GM19452 (cell line): Measurements from ENCODE around the gene R3HDM2.

ENCODE experiments used
- ATAC-seq: cut with Tn5 transposase; IDR thresholded peaks from one replicate; pipeline ENCODE4 v1.9.1; 2021; ENCODE audit not compliant: unreplicated experiment

R3HDM2 gene

GRCh38 chr12:57273516-57273915 is 157.3 kb downstream of the R3HDM2 start:
- ATAC-seq = no peak

DNA sequence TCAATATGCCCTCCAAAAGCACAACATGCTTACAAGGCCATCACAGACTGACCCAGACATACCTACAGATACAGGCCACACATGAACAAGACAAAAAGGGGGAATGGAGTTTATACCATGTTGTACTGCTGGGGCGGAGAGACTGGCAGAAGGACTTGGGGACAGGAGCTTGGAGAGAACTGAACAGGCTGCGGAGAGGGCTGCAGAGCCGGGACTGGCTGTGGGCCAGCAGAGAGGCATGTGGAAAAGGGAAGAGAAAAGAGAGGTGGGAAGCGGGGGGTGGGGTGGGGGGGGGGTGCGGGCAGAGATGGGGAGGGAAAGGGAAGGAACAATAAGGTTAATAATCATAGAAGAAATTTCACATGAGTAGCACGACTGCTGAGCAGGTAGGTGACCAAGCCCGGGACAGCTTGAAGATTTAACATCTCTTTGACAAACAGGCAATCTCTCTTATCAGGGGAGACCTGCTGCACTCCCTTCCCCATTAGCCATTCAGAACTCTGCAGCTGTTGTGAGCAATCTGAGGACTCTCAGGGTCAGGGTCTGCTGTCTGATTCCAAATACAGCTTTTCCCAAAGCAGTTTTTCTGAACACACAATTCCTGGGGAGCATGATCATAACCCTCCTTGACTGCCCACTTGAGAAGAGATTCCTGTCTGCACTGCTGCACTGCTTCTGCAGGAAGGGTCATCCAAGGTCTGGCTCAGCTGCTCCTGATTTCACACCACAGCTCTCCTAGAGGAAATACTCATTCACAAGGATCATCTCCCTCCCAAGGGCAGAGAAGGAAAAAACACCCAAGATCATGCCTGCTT is 158.3 kb downstream of the R3HDM2 start:
- ATAC-seq = no peak

DNA sequence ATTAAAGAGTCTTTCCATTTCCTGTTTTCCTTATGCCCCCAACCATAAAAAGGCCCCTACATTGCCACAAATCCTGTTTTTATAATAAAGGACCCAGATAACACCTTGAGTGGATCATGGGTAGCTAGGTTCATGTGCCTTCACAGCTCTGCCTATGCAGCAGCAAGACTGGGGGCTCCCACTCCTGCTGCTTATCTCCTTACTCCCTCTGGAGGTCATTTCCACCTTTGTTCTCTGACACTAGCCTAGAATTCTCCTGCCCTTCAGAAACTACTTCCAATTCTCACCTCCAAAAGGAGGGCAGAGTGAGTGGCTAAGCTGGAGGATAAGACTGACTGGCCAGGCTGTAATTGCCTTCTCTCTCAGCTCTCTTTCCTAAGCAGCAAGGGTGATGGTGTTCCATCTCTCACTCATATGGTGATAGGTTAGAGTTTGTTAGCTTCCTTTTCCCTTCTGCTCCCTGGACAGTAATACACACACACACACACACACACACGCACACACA is 159.8 kb downstream of the R3HDM2 start:
- no peak for ATAC-seq

DNA sequence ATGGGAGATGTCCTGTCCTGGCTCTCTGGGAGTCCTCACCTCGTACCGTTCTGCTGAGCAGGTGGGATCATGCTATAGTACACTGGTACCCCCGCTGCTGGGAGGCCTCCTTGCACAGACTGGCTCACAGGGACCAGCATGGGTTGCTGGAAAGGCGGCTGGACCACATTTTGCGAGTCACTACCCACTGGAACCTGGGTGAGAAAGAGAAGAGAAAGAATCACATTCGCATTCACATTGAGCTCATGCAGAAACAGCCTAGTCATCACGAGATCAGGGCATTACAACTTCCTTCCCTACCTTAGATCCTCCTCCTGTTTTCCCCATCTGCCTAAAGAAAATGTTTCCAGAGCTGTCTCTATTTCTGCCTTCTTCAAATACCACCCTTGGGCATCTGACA is 162.6 kb downstream of the R3HDM2 start:
- no peak for ATAC-seq

DNA sequence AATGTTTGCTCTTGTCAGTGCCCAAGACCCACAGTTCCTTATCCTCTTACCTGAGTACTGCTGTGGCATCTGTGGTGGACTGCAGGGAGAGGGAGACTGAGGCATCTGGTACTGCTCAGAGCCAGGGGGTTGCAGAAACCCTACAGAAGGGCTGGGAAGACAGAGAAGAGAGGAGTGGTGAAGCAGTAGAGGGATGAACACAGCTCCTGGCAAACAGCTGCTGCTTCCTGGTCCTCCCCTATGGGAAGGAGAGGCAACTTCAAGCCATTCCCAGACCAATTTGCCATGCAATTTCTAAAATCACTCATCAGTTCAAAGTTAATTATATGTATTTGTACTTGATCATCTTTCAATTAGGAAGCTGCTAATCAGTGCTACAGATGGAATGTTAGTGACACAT is 164.2 kb downstream of the R3HDM2 start:
- ATAC-seq = no peak

DNA sequence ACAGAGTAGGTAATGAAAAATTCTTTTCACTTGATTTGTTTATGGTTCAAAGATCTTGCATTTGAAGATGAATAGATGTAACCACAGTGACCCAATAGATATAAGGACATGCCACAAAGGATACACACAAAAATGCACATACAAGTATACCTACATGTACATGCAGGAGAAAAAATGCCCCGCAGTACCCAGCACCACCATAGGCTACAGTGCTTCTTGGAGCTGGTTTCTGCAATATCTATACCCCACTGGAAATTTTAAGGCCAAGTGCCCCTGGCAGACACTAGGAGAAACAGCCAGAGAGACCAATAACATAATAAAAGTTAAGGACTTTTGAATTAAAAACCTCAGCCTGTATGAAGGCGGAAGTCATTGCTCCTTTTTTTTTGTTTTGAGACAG is 167.7 kb downstream of the R3HDM2 start:
- no peak for ATAC-seq

- no peak for ATAC-seq
Measured at GRCh38 chr12:57262126-57262822, 168.6 kb downstream of the R3HDM2 start.

DNA sequence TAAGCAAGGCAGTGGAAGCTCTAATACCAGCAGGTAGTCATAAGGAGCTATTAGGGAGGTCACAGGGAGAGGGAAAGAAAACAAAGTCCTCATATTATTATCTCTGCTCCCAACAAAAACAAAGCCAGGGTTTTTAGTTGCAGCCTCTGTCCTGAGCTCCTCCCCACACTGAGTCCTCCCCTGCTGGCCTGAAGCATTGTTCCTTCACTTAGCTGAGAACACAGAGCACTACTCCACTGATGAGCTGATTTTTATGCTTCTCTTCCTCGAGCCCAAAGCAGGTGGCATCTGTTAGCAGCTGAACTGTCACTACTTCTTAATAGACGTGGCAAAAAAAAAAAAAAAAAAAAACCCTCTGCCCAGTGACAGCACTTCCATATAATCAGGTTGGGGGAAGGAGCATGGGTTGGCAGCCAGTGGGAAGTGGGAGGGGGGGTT is 169.4 kb downstream of the R3HDM2 start:
- no peak for ATAC-seq

- ATAC-seq = no peak
Measured at GRCh38 chr12:57260366-57260765, 170.5 kb downstream of the R3HDM2 start.

GRCh38 chr12:57258977-57259970 is 171.6 kb downstream of the R3HDM2 start:
- ATAC-seq = no peak

DNA sequence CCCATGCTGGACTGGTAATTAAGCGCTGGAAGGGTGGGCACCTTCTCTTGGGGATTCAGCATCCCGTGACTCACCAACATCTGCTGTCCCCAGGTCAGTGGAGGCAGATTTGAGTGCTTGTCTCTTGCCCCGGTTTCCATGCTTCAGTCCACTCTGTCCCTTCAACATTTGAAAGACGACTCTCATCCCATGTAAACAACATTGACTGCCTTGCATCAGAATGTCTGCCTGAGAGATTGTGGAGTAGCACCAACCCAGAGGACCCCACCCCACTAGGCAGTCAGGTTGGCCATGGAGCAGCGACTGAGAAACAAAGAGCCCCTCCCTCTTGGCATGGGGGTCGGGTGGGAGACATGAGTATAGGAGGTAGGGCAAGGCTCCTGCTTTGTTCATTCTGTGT is 174.9 kb downstream of the R3HDM2 start:
- ATAC-seq = no peak

DNA sequence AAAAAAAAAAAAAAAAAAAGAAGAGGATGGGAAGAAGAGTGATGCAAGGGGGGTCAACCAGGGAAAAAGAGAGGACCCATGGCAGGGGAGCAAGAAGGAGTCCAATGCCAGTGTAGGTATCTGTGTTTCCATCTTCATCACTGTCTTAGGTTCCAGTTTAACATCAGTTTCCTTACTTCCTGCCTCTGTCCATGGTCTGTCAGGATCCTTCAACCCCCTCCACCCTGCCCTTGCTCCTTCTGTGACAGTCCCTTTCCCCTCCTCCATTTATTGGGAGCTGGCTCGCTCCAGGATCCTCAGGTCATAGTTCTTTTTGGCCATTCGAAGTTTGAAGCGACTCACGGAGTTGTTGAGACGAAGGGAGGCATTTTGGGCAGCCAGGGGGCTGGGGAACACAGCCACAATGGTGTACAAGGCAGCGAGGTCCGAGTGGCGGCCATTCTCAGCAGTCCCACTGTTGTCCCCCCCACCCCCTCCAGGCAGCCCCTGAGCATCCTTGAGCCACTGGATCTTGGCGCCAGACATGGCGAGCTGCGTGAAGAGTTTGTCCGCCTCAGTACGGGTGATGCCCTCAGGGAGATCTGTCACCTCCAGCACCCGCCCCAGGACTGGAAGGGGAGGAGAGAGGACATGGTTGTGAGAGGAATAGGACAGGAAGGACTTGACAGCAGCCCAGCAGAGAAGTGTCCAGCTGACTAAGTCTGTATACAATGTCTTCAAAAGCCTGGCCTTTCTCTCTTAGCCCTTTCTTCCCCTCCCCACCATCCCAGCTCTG is 176.2 kb downstream of the R3HDM2 start:
- no peak for ATAC-seq

GRCh38 chr12:57250956-57251355 is 179.9 kb downstream of the R3HDM2 start, which contains the start of gene STAC3:
Gene STAC3 (minus strand): TSS chr12:57251187. CDS start chr12:57249636, 1,551 bp downstream.
- no peak for ATAC-seq

GRCh38 chr12:57250541-57250940 is 180.3 kb downstream of the R3HDM2 start:
- ATAC-seq = no peak

DNA sequence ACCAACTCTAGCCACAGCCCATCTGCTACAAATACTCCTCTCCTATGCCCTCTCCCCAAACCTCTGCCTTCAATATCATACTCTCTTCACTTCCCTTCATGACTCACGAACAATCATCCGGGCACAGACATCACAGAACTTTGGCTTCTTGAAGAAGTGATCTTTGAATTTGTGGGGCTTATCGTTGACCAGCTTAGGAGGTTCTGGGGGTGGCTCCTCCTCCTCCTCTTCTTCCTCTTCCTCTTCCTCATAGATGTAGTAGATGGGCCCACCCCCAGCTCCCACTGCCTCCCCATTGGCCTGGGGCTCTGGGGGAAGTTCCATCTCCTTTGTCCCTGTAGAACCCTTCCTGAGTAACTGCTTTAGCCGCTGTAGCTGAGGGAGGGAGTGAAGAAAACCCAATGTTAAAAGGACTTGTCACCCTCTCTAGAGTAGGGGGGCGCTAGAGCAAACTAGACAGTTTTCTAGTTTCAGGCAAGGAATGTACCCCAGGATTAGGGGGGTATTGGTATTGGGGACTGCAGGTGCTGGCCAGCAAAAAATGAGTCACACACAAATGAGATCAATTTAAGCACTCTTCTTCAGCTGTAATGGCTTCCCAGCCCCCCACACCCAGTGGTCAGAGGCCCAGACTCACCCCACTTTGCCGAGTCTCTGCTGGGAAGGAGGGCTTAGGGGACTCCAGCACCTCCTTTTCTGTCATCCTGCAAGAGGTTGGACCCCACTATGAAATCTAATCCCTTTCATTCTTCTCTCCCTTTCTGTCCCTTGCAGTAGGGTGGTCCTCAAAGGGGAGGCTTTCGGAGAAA is 181.7 kb downstream of the R3HDM2 start:
- no peak for ATAC-seq

GRCh38 chr12:57247041-57247440 is 183.8 kb downstream of the R3HDM2 start:
- no peak for ATAC-seq

DNA sequence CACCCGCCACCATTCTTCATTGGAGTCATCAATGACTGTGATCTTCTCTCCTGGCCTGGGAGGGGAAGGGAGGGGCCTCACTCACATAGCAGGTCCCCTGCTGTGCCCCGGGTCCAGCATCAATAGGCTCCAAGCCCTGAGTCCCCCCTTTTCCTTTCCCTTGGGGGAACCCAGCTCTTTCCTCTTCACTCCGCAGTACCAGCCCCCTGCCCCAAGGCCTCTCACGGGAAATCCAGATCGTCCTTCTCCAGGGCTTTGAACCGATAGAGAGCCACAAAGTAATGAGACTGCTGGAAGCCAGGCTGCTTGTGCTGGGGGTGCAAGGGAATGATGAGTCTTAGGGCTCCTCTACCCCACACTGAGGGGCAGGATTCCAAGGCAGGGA is 186.5 kb downstream of the R3HDM2 start:
- ATAC-seq = no peak

DNA sequence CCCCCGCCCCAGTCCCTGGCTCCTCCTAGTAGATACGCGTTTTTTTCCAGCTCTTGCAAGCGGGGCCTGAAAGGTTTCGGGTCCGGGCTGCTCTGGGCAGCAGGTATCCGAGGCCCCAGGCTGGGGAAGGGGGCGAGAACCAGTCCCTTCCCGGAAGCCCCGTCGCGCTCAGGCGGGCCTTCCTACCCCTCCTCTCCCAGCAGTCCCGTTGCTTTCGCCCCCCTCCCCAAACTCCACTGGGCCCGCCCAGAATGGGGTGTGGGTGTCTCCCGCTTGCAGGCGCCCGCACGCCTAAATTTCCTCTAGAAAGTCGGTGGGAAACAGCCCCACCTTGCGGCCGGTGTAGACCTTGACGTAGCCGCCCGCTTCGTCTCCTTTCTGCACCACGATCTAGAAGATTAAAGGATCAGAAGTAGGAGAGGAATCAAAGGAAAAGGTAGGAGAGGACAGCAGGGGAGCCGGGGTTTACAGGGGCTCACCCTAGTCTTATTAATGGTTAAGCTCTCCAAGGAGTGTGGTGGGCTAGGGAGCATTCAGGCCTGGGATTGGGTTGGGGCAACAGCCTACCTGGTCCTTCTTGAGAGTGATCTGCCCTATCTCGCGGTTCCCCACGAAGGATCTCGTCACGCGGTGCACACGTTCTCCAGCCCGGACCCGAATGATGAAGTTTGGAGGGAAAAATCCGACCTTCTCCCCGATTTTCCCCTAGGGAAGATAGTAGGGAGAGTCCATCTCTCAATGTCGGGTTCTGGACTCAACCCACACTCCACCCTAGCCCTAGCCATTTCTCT is 187.1 kb downstream of the R3HDM2 start:
- no peak for ATAC-seq
